ENCODE measurements around the gene ITGA1. TPM values are rescaled to one million over a fixed set of nuclear protein-coding genes. Genes with fewer than 3 reads are reported as not detected.

The ITGA1 gene
- total RNA-seq, 1 experiment from 2014 or later = 1.6 TPM

- in situ Hi-C loops (cut with HindIII; ENCODE audit: low pct_unique_long_range_greater_than_20kb, low sequenced_read_pairs) = no loop called here
- POLR2A ChIA-PET = no interaction called here
- BruUV-seq (replicated peaks) = no TSS peak
- intact Hi-C loops (cut with micrococcal nuclease; ENCODE audit: unreplicated experiment) = no loop called here
- Histone ChIP-seq H3K4me1 (ENCODE audit: control insufficient read depth, insufficient read depth, low read length) (no peaks in the 10 kb centered on the region), H3K4me3 (ENCODE audit: low read depth in 2 of 2, low read length in 2 of 2) (no peak overlapping the region), H3K36me3 (ENCODE audit: control insufficient read depth, insufficient read depth, low read length) (no peaks in the 10 kb centered on the region), H3K27ac (ENCODE audit: low read length) (no peak overlapping the region), H3K9me3 (ENCODE audit: control insufficient read depth, insufficient read depth, low read depth, low read length) (no peaks in the 10 kb centered on the region), H3K27me3 (ENCODE audit: control insufficient read depth, insufficient read depth, low read length) (peaks cover 8% of the 10 kb centered on the region)
- ATAC-seq (no peak), DNase-seq (ENCODE audit: low read depth, low spot score) (no peak)
- TF ChIP-seq SIN3A (IDR thresholded peaks at IDR 0.05; ENCODE audit: borderline replicate concordance, insufficient read depth, low read depth, low read length) (no peak), TCF7L2 (IDR thresholded peaks at IDR 0.05; ENCODE audit: low read depth, low read length) (no peak), REST (IDR thresholded peaks at IDR 0.05; ENCODE audit: insufficient read depth in 1 of 2, low read depth in 2 of 2, low read length in 1 of 2) (no peak), POLR2AphosphoS5 (IDR thresholded peaks at IDR 0.05; ENCODE audit: low read depth, low read length) (no peak)
- TF ChIP-seq, protein P1, sequence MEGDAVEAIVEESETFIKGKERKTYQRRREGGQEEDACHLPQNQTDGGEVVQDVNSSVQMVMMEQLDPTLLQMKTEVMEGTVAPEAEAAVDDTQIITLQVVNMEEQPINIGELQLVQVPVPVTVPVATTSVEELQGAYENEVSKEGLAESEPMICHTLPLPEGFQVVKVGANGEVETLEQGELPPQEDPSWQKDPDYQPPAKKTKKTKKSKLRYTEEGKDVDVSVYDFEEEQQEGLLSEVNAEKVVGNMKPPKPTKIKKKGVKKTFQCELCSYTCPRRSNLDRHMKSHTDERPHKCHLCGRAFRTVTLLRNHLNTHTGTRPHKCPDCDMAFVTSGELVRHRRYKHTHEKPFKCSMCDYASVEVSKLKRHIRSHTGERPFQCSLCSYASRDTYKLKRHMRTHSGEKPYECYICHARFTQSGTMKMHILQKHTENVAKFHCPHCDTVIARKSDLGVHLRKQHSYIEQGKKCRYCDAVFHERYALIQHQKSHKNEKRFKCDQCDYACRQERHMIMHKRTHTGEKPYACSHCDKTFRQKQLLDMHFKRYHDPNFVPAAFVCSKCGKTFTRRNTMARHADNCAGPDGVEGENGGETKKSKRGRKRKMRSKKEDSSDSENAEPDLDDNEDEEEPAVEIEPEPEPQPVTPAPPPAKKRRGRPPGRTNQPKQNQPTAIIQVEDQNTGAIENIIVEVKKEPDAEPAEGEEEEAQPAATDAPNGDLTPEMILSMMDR (IDR thresholded peaks at IDR 0.05) = no peak
- CTCF ChIA-PET = no interaction called here
Observed at GRCh38 chr5:52881468-52881867, 93.8 kb downstream of the ITGA1 start.

DNA sequence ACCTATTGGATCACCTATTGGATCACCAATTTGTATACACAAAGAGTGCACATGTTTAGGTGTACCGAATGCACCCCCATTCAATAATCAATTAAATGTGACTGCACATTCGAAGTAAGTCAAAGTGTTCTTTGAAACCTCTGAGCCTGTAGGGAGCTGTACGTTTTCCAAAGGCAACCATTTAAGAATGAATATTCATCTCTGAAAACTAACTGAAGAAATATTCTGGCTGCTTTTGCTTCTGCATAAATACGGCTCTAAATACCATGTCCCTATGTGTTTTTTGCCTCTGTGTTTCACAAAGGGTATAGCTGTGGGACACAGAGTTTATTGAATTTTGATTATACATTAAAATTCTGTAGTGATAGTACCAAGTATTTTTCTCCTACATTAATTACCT lies 95.4 kb downstream of the ITGA1 start:
- no peak for DNase-seq (ENCODE audit: low read depth, low spot score)
- TF ChIP-seq SIN3A (IDR thresholded peaks at IDR 0.05; ENCODE audit: borderline replicate concordance, insufficient read depth, low read depth, low read length) (no peak), TCF7L2 (IDR thresholded peaks at IDR 0.05; ENCODE audit: low read depth, low read length) (no peak), POLR2AphosphoS5 (IDR thresholded peaks at IDR 0.05; ENCODE audit: low read depth, low read length) (no peak), REST (IDR thresholded peaks at IDR 0.05; ENCODE audit: insufficient read depth in 1 of 2, low read depth in 2 of 2, low read length in 1 of 2) (no peak)
- TF ChIP-seq, protein P1 (IDR thresholded peaks at IDR 0.05) = no peak

More for the DNA sequence above, 95.4 kb downstream of the ITGA1 start:
- BruUV-seq (replicated peaks) = no TSS peak
- POLR2A ChIA-PET = no interaction called here
- in situ Hi-C loops (cut with HindIII; ENCODE audit: low pct_unique_long_range_greater_than_20kb, low sequenced_read_pairs) = no loop called here
- CTCF ChIA-PET = no interaction called here
- Histone ChIP-seq H3K9me3 (ENCODE audit: control insufficient read depth, insufficient read depth, low read depth, low read length) (no peaks in the 10 kb centered on the region), H3K4me3 (ENCODE audit: low read depth in 2 of 2, low read length in 2 of 2) (no peak overlapping the region), H3K36me3 (ENCODE audit: control insufficient read depth, insufficient read depth, low read length) (no peaks in the 10 kb centered on the region), H3K27me3 (ENCODE audit: control insufficient read depth, insufficient read depth, low read length) (peaks cover 6% of the 10 kb centered on the region; the same call in 1 of the 2 replicates), H3K27ac (ENCODE audit: low read length) (no peak overlapping the region), H3K4me1 (ENCODE audit: control insufficient read depth, insufficient read depth, low read length) (no peaks in the 10 kb centered on the region)
- intact Hi-C loops (cut with micrococcal nuclease; ENCODE audit: unreplicated experiment) = no loop called here
- ATAC-seq = no peak

Data from Panc1 (cell line).